ENCODE results near the gene METTL16.

The METTL16 gene

DNA sequence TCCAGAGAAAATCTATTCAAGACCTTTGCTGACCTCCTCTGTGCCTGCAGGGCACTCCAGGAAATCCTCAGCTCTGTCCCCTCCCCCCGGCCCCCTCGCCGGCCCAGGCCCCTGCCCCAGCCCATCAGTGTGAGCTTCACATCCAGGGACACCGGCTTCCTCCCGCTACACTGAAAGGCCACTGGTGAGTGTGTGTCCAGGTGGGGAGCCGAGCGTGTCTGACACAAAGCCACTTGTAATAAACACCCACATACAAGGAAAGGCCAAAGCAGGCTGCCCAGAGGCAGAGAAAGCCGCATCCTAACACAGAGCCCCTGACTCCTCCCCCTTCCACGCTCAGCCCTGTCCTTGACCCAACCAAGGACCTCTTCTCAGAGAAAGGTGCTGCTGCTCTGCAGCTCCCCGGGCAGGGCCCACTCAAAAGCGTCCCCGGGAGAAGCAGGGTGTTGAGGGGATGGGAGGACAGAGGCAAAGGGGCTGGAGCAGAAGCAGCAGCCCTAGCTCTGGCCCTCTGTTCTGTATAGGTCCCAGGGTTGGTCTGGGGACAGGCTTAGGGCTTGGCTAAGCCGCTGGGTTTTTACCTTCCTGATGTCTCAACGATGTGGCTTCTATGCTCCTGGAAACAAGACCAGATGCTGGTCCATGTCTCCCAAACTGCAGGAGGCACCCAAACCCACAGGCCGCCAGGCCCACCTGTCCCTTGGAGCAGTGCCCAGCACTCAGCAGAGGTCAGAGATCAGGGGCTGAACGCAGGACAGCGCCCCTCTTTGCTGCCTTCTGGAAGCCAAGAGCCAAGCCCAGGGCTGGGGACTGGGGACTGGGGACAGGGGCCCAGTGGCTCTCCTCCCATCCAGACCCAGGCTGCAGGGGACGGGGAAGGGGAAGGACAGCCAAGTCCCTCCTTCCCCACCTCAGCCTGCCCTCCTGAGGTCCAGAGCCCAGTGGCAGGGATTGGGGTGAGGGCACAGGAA, 126.2 kb downstream of the METTL16 start:
- Mint-ChIP-seq H3K9me3 (no peaks in the 10 kb centered on the region), H3K36me3 (ENCODE audit: insufficient read depth) (peaks cover 26% of the 10 kb centered on the region), H3K27me3 (no peaks in the 10 kb centered on the region), H3K4me3 (no peak overlapping the region), H3K4me1 (peaks cover 20% of the 10 kb centered on the region), H3K27ac (ENCODE audit: low read depth) (no peak overlapping the region)
- DNase-seq (ENCODE audit: low spot score in 2 of 2) (no peak), ATAC-seq (replicated peaks; ENCODE audit: extremely low read depth, poor library complexity, severe bottlenecking) (no peak)

DNA sequence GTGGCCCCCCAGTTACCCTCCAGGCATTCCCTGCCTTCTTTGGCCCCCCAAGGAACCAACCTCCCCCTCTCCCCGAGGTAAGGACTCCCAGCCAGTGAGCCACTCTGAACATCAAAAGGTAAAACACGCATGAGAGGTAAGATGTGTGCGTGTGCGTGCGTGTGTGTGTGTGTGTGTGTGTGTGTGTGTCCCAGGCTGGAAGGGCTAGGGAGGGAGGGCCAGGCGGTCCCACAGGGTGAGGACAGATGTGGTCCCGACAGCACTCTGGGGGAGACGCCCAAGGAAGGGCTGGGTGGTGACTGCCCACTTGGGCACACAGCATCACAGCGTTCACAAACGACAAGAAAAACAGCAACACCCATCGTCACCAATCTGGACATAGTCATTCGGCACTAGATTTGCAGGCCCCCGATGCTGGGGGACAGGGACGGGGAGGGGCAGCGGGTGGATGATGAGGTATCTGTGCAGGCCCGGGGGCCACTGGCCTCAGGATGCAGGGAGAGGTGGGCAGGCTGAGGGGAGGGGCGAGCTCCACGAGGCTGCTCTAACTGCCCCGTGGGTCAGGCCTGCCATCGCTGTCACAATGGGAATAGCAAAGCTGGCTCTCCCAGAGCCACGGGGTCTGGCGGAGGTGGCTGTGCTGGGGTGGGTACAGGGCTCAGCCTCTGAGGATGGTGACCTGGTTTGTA, 127.1 kb downstream of the METTL16 start:
- Mint-ChIP-seq H3K4me1 (peaks cover 14% of the 10 kb centered on the region), H3K27me3 (no peaks in the 10 kb centered on the region), H3K27ac (ENCODE audit: low read depth) (peak overlapping the region; percentile 76), H3K36me3 (ENCODE audit: insufficient read depth) (peaks cover 23% of the 10 kb centered on the region), H3K9me3 (no peaks in the 10 kb centered on the region), H3K4me3 (no peak overlapping the region)
- DNase-seq (ENCODE audit: low spot score in 2 of 2) (no peak), ATAC-seq (replicated peaks; ENCODE audit: extremely low read depth, poor library complexity, severe bottlenecking) (no peak)

DNA sequence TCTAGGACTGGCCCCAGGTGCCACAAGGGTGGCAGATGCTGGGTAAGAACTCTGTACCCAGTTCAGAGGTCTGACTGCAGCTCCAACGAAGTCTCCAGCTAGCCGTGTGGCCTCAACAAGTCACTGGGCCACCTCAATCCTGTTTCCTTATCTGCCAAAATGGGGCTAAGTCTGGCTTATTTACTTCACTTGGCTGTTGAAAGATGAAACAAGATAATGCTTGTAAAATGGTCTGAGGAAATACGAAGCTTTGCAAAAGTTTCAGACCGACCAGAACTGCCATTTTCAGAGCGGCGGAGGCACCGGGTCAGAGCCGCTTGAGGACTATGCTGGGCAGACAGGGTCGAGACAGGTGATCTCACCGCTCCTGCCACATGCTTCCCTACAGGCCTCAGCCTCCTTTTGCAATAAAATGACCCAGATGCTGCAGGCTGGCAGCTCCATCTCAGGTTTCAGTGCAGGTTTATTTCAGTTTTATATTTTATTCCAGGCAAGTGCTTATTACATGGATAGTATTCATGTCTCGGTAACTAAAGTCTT, 128.0 kb downstream of the METTL16 start:
- ATAC-seq (replicated peaks; ENCODE audit: extremely low read depth, poor library complexity, severe bottlenecking) = no peak
- Mint-ChIP-seq H3K27me3 (no peaks in the 10 kb centered on the region), H3K4me1 (peaks cover 7% of the 10 kb centered on the region), H3K27ac (ENCODE audit: low read depth) (peak overlapping the region; percentile 84), H3K9me3 (no peaks in the 10 kb centered on the region), H3K36me3 (ENCODE audit: insufficient read depth) (peaks cover 19% of the 10 kb centered on the region), H3K4me3 (no peak overlapping the region)
- DNase-seq (ENCODE audit: low spot score in 2 of 2) = no peak

DNA sequence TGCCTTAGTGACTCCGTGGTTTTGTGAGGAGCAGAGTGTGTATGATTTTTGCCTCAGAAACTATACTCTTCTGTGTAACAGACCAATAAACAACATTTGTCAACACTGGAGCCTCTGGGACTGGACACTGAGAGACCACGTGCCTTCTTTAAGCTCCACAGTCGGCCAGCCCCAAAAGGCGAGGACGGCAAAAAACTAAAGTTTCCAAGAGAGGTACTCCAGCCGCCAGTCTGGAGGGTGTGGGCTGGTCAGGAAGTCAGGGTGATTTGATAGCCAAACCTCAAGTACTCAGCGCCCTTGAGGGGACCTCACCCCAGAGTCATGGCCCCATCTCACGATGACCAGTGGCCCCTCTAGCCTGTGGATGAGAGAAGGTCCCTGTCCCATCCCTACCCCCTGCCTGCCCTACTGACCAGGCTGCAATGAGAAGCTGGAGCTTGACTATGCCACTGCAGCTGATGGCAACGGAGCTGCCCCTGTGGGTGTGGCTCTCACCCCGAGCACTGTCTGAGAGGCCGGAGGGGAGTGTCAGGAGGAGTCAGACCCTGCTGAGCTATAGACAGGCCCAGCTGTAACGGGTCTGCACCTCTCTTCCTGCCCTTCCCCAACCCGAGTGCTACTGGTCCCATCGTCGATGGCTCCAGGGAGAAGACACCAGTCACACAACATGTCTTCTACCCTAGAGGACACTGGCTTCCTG, 130.6 kb downstream of the METTL16 start:
- Mint-ChIP-seq H3K4me3 (no peak overlapping the region), H3K27ac (ENCODE audit: low read depth) (no peak overlapping the region), H3K9me3 (no peaks in the 10 kb centered on the region), H3K27me3 (no peaks in the 10 kb centered on the region), H3K36me3 (ENCODE audit: insufficient read depth) (peaks cover 18% of the 10 kb centered on the region), H3K4me1 (no peaks in the 10 kb centered on the region)
- DNase-seq (ENCODE audit: low spot score in 2 of 2) (no peak), ATAC-seq (replicated peaks; ENCODE audit: extremely low read depth, poor library complexity, severe bottlenecking) (no peak)

DNA sequence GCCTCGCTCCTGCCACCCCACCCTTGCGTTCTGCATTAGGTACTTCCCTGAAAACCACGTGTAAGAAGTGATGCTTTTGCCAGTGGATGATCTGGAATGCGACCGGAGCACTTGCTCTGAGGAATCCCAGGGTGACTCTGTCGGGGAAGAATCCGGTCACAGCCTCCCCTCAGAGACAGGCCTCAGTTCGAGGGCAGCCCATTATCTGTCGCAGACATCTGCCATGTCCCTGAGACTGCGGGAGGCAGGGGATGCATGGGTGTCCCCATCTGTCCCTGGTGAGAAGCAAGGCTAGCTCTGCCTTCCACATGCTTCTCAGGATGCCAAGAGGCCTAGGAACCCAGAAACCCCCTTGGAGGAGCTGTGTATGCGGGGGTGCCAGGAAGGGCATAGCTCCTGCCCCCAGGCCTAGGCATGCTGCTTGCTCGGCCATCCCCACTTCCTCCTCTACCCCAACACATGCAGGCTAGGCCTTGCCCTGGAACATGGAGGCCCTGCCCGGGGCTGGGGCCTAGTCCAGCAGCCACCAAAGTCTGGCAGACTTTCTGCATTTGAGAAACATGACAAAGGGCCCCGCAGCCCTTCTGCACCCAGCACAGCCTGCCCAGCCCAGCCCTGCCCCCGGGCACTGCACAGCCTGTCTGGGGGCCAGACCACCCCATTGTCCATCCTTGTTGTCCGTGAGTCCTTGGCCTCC, 131.3 kb downstream of the METTL16 start:
- no peaks in the 10 kb centered on the region for H3K9me3 Mint-ChIP-seq
- no peak overlapping the region for H3K27ac Mint-ChIP-seq (ENCODE audit: low read depth)
- H3K36me3 Mint-ChIP-seq (ENCODE audit: insufficient read depth) = peaks cover 16% of the 10 kb centered on the region
- H3K4me1 Mint-ChIP-seq = no peaks in the 10 kb centered on the region
- ATAC-seq (replicated peaks; ENCODE audit: extremely low read depth, poor library complexity, severe bottlenecking) (no peak), DNase-seq (ENCODE audit: low spot score in 2 of 2) (no peak)
- H3K4me3 Mint-ChIP-seq = no peak overlapping the region
- no peaks in the 10 kb centered on the region for H3K27me3 Mint-ChIP-seq

DNA sequence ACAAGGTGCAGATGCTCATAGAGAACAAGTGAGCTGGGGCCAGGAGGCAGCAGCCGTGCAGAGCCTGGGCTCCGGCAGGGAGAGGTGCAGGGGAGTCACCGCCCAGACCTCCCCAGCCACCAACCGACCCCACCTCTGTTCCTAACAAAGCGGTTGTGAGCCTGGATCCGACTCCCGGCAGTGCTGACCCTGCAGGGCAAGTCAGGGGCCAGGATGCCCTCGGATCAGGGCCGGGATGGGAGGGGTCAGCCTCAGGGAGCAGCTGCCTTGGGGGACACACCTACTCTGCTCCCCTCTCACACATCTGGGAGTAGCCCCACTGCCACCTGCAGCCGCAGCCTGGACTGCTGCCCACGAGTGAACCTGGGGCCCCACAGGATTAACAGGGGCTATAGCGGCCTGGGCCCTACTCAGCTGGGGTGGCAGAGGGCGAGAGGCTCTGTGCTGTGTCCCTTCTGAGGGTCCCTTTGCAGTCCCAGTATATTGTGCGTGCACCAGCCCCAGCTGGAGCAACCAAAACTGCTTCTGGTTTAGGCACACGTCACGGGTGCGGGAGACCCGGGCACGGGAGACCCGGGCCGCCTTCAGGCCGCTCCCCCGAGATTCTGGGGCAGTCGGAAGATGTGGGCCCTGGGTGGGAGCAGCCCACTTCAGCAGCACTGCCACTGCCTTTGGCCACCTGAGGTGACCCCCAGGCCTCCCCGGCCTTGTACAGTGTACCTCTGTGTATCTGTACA, 132.0 kb downstream of the METTL16 start:
- Mint-ChIP-seq H3K4me3 (no peak overlapping the region), H3K4me1 (no peaks in the 10 kb centered on the region), H3K27me3 (no peaks in the 10 kb centered on the region), H3K27ac (ENCODE audit: low read depth) (no peak overlapping the region), H3K9me3 (no peaks in the 10 kb centered on the region), H3K36me3 (ENCODE audit: insufficient read depth) (peaks cover 17% of the 10 kb centered on the region)
- ATAC-seq (replicated peaks; ENCODE audit: extremely low read depth, poor library complexity, severe bottlenecking) (no peak), DNase-seq (ENCODE audit: low spot score in 2 of 2) (no peak)

DNA sequence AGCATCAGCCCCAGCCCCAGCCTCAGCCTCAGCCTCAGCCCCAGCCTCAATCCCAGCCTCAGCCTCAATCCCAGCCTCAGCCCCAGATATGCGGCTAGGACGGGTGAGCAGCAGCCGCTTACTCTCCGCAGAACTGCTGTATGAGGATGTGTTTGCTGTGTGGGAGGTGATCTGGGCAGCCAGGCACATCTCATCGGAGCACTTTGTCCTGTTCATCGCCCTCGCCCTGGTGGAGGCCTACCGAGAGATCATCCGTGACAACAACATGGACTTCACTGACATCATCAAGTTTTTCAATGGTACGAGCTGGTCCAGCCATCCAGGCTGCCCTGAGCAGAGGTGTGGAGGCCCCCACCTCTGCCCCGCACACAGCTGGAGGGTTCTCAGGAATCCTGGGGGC, 132.8 kb downstream of the METTL16 start:
- H3K4me1 Mint-ChIP-seq = no peaks in the 10 kb centered on the region
- no peak for ATAC-seq (replicated peaks; ENCODE audit: extremely low read depth, poor library complexity, severe bottlenecking)
- no peak overlapping the region for H3K4me3 Mint-ChIP-seq
- DNase-seq (ENCODE audit: low spot score in 2 of 2) = no peak
- H3K9me3 Mint-ChIP-seq = no peaks in the 10 kb centered on the region
- H3K27me3 Mint-ChIP-seq = no peaks in the 10 kb centered on the region
- no peak overlapping the region for H3K27ac Mint-ChIP-seq (ENCODE audit: low read depth)
- H3K36me3 Mint-ChIP-seq (ENCODE audit: insufficient read depth) = peaks cover 18% of the 10 kb centered on the region

DNA sequence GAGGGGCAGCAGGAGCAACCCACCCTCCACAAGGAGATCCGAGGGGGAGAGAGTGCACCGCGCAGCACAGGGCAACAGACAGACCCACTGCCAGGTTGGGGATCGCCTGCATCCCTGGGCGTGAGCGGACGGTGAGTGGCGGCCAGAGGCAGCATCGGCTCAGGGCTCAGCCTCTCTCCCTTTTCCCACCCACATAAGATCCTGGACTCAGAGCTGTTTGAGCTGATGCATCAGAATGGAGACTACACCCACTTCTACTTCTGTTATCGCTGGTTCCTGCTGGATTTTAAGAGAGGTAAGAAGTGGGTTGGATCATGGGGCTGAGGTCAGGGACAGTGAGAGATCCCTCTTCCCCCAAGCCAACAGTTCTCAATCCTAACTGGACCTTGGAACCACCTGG, 134.0 kb downstream of the METTL16 start:
- Mint-ChIP-seq H3K27me3 (no peaks in the 10 kb centered on the region), H3K9me3 (no peaks in the 10 kb centered on the region), H3K27ac (ENCODE audit: low read depth) (no peak overlapping the region), H3K36me3 (ENCODE audit: insufficient read depth) (peaks cover 16% of the 10 kb centered on the region), H3K4me3 (no peak overlapping the region), H3K4me1 (no peaks in the 10 kb centered on the region)
- no peak for DNase-seq (ENCODE audit: low spot score in 2 of 2)
- ATAC-seq (replicated peaks; ENCODE audit: extremely low read depth, poor library complexity, severe bottlenecking) = no peak

DNA sequence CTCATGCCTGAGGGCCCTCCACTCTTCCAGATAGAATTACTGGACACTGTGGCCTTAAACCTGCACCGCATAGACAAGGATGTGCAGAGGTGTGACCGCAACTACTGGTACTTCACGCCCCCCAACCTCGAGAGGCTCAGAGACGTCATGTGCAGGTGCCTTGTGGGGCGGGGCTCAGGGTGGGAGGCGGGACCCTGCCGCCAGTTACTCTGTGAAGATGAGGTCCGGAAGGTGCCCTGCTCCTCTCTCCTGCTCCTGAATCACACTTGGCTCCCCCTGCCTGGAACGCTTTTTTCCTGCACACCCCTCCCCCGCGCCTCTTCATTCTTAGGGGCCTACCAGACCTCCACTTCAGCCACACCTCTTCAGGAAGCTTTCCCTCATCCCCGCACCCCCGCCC, 135.6 kb downstream of the METTL16 start:
- Mint-ChIP-seq H3K4me3 (no peak overlapping the region), H3K36me3 (ENCODE audit: insufficient read depth) (peaks cover 14% of the 10 kb centered on the region)
- ATAC-seq (replicated peaks; ENCODE audit: extremely low read depth, poor library complexity, severe bottlenecking) = no peak

DNA sequence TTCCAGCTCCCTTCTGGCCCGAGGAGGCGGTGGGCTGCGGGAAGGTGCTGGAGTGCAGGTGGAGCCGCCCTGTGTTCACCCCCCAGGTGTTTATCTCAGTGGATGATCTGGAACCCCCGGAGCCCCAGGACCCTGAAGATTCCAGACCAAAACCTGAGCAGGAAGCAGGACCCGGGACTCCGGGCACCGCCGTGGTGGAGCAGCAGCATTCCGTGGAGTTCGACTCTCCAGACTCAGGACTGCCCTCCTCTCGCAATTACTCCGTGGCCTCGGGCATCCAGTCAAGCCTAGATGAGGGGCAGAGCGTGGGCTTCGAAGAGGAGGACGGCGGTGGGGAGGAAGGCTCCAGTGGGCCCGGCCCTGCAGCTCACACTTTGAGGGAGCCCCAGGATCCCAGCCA, 136.3 kb downstream of the METTL16 start:
- Mint-ChIP-seq H3K27ac (ENCODE audit: low read depth) (no peak overlapping the region), H3K4me3 (no peak overlapping the region), H3K4me1 (no peaks in the 10 kb centered on the region), H3K36me3 (ENCODE audit: insufficient read depth) (peaks cover 14% of the 10 kb centered on the region), H3K27me3 (no peaks in the 10 kb centered on the region), H3K9me3 (no peaks in the 10 kb centered on the region)
- ATAC-seq (replicated peaks; ENCODE audit: extremely low read depth, poor library complexity, severe bottlenecking) (no peak), DNase-seq (ENCODE audit: low spot score in 2 of 2) (no peak)

More for the DNA sequence above, 135.6 kb downstream of the METTL16 start:
- Mint-ChIP-seq H3K9me3 (no peaks in the 10 kb centered on the region), H3K27me3 (no peaks in the 10 kb centered on the region), H3K27ac (ENCODE audit: low read depth) (no peak overlapping the region), H3K4me1 (no peaks in the 10 kb centered on the region)
- DNase-seq (ENCODE audit: low spot score in 2 of 2) = no peak

DNA sequence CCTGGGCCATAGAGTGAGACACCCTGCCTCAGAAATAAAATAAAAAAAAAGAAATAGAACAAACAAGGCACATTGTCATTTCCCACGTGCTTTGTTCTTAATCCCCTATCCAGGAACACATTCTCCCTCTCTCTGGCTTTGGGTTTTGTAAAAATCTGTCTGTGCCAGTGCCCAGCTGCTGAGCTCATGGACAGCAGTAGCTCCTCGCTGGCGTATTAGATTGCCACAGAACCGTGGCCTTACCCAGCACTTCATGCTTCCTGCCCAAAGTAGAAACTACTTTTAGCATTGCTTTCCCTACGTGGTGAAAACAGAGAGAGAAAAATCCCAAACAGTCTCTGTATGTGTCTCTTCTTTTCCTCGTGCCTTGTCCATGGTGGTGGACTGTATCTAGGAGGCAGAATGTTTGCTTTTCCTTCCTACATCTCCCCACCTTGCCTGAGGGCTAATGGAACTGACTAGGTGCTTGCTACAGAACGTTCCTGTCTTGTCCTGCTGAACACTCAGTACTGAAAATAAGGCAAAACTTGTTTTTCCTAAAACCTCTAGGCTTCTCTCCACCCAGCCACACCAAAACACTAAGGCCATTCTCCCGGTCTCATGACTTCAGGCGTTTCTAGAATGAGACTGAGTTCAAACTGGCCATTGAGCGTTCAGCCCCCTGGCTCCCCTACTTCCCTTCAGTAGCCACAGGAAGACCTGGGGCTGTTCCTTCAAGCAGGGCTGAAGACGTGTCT, 137.0 kb downstream of the METTL16 start:
- Mint-ChIP-seq H3K27ac (ENCODE audit: low read depth) (no peak overlapping the region), H3K36me3 (ENCODE audit: insufficient read depth) (peaks cover 12% of the 10 kb centered on the region), H3K27me3 (no peaks in the 10 kb centered on the region), H3K4me3 (no peak overlapping the region), H3K9me3 (no peaks in the 10 kb centered on the region), H3K4me1 (no peaks in the 10 kb centered on the region)
- DNase-seq (ENCODE audit: low spot score in 2 of 2) (no peak), ATAC-seq (replicated peaks; ENCODE audit: extremely low read depth, poor library complexity, severe bottlenecking) (no peak)
